ENCODE measurements around the gene TREML2.
"Not testable (repeated sequence)": the region's sequence is repeated elsewhere in the genome, so short reads cannot be mapped to it uniquely, and the experiment has no call there.

TREML2 gene

GRCh38 chr6:41208439-41209106 lies 7.6 kb upstream of the TREML2 start:
- no peak for DNase-seq

GRCh38 chr6:41204156-41204555 lies 3.2 kb upstream of the TREML2 start:
- no peak for DNase-seq

GRCh38 chr6:41201764-41202173 lies 820 bp upstream of the TREML2 start:
- DNase-seq, result no peak

- no peak for DNase-seq
Observed at GRCh38 chr6:41200296-41200900, 551 bp downstream of the TREML2 start.

GRCh38 chr6:41199552-41200246 lies 1.2 kb downstream of the TREML2 start:
- DNase-seq, result no peak

GRCh38 chr6:41197234-41197633 lies 3.7 kb downstream of the TREML2 start:
- DNase-seq, result no peak

- no peak for DNase-seq
Observed at GRCh38 chr6:41194386-41194785, 6.6 kb downstream of the TREML2 start.

- DNase-seq, result no peak
Observed at GRCh38 chr6:41193884-41194283, 7.1 kb downstream of the TREML2 start.

- DNase-seq, result no peak
Observed at GRCh38 chr6:41193171-41193734, 7.7 kb downstream of the TREML2 start.

GRCh38 chr6:41191569-41191968 lies 9.4 kb downstream of the TREML2 start:
- DNase-seq, result no peak

- no peak for DNase-seq
Observed at GRCh38 chr6:41190791-41191190, 10.2 kb downstream of the TREML2 start.

- no peak for DNase-seq
Observed at GRCh38 chr6:41189967-41190366, 11.0 kb downstream of the TREML2 start.

GRCh38 chr6:41189046-41189445 lies 11.9 kb downstream of the TREML2 start:
- not testable (repeated sequence) for DNase-seq

GRCh38 chr6:41187924-41188886 lies 12.7 kb downstream of the TREML2 start:
- no peak for DNase-seq

GRCh38 chr6:41186031-41186562 lies 14.9 kb downstream of the TREML2 start:
- no peak for DNase-seq

GRCh38 chr6:41184761-41185160 lies 16.2 kb downstream of the TREML2 start:
- DNase-seq, result no peak

- DNase-seq, result no peak
Observed at GRCh38 chr6:41182069-41183034, 18.6 kb downstream of the TREML2 start.

GRCh38 chr6:41181566-41181965 lies 19.4 kb downstream of the TREML2 start:
- DNase-seq, result no peak

GRCh38 chr6:41179163-41179562 lies 21.8 kb downstream of the TREML2 start:
- DNase-seq, result no peak

GRCh38 chr6:41177695-41178094 lies 23.3 kb downstream of the TREML2 start:
- DNase-seq, result no peak

- DNase-seq, result no peak
Observed at GRCh38 chr6:41177287-41177686, 23.7 kb downstream of the TREML2 start.
